HG02981 (cell line): ENCODE data around the gene CCDC7.
"Not testable (repeated sequence)": the region's sequence is repeated elsewhere in the genome, so short reads cannot be mapped to it uniquely, and the experiment has no call there.

Experiments
- ATAC-seq: cut with Tn5 transposase; IDR thresholded peaks from one replicate; pipeline ENCODE4 v1.9.1; 2021; ENCODE audit warnings: mild to moderate bottlenecking, moderate library complexity; ENCODE audit not compliant: unreplicated experiment

Gene CCDC7

GRCh38 chr10:32865170-32865569 lies 419.2 kb downstream of the CCDC7 start:
- ATAC-seq, result no peak

GRCh38 chr10:32877915-32878314 lies 432.0 kb downstream of the CCDC7 start:
- ATAC-seq, result no peak

- no peak for ATAC-seq
Observed at GRCh38 chr10:32878646-32879045, 432.7 kb downstream of the CCDC7 start.

GRCh38 chr10:32882076-32882475 lies 436.1 kb downstream of the CCDC7 start:
- no peak for ATAC-seq

DNA sequence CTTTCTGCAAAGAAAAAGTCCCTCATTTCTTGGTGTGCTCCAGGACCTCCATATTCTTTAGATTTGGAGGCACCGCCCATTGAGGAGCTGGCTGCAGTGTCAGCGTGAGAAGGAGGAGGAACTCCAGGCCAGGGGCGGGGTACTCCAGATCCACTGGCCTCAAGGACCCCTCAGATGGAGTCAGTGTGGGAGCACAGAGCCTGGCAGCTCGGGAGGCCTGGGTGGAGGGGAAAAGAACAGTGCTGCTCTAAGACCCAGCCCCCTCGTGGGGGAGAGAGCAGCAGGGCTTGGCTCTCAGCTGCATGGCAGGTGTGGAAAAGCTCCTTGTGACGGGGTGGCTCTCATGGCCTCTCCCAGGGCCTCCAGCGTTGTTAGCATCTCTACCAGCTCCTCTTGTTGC lies 441.5 kb downstream of the CCDC7 start:
- ATAC-seq, result no peak

GRCh38 chr10:32888161-32888927 lies 442.4 kb downstream of the CCDC7 start:
- no peak for ATAC-seq

DNA sequence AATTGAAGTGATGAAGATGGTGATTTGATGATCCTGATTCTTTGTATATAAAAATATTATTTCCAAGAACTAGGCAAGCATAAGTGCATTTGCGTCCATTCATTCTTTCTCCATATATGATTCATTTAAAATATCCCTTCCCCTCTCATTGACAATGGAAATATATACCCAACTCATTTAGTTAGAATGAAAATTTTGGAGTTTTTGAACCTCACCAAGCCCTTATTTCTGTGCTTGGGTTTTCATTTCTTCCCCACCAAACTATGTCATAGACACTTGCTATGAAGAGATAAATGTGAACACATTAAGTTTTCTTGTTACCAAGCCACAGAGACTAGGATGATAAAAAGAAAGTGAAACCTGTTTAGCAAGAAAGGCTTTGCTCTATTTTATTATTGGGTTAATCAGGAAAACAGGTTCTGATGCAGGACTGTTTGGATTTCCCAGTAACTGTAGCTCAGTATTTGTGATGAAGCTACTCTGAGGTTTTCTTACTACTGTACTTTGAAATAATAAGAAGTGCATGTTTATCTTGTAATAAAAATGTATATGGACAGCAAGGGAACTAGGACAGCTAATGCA lies 443.8 kb downstream of the CCDC7 start:
- ATAC-seq, result no peak

- ATAC-seq, result no peak
Observed at GRCh38 chr10:32890444-32890843, 444.5 kb downstream of the CCDC7 start.

GRCh38 chr10:32891261-32891660 lies 445.3 kb downstream of the CCDC7 start:
- ATAC-seq, result no peak

- ATAC-seq, result no peak
Observed at GRCh38 chr10:32893434-32893833, 447.5 kb downstream of the CCDC7 start.

GRCh38 chr10:32893916-32894664 lies 448.1 kb downstream of the CCDC7 start:
- no peak for ATAC-seq

DNA sequence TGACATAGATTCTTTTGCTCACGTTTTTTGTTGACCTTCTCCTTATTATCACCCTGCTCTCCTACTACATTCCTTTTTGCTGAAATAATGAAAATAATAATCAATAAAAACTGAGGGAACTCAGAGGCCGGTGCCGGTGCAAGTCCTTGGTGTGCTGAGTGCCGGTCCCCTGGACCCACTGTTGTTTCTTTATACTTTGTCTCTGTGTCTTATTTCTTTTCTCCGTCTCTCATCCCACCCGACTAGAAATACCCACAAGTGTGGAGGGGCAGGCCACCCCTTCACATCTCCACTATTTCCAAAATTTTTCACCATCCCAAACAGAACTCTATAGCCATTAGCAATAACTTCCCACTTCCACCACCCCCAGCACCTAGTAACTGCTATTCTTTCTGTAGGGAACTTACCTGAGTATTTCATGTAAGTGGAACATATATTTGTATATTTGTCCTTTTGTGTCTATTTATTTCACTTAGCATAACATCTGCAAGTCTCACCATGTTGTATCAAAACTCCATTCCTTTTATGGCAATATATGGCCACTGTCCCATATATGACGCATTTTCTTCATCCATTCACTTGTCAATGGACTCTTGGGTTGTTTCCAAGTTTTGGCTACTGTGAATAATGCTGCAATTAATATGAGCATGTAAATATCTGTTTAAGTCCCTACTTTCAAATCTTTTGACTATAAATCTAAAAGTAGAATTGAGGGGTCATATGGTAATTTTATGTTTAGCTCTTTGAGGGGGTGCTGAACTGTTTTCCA lies 449.4 kb downstream of the CCDC7 start:
- not testable (repeated sequence) for ATAC-seq

- ATAC-seq, result no peak
Observed at GRCh38 chr10:32901815-32902214, 455.9 kb downstream of the CCDC7 start.

DNA sequence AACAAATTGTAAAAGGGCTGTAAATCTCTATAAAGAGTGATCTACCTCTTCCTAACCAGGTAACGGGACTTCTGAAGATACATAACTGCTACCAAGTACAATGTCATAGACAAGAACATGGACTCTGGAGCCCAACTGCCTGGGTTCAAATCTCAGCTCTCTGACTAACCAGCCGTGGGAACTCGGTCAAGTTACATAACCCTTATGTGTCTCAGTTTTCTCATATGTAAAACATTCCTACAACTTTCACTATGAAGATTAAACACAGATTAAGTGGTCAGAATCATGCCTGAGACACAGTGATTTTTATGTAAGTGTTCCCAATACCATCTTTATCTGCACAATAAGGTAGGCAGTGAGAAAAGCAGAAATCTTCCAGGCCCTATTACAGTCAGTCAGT lies 459.5 kb downstream of the CCDC7 start:
- no peak for ATAC-seq

DNA sequence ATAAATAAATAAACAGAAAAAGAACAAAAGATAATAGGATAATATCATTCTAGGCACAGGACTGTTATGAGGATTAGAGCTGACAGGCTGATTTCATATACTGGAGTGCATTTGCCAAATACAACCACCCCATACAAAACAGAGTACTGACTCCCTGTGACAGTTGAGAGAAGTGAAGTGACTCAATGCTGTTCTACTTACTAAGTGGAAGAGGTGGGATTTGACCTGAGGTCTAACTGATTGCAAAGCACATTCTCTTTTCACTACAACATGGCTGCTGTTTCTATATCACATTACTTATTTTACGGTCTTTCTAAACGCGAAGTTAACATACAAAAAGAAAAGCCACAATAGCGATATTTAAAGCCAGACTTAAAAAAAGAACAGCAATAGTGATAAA lies 460.7 kb downstream of the CCDC7 start:
- no peak for ATAC-seq

DNA sequence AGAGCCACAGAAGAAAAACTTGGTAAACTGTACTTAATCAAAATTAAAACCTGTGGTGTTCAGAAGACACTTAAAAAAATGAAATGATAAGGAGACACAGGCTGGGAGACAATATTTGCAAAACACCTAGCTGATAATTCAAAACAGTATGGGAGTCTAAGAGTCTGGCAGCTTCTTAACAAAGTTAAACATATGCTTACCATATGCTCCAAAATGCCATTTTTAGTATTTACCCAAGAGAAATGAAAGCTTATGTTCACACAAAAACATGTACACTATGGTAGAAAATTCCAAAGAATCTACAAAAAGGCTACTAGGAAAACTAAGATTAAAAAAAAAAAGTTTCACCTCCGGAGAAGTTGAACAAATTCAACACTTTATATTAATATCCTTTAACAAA lies 463.5 kb downstream of the CCDC7 start:
- ATAC-seq, result no peak

GRCh38 chr10:32909970-32910369 lies 464.0 kb downstream of the CCDC7 start:
- ATAC-seq, result not testable (repeated sequence)

- ATAC-seq, result no peak
Observed at GRCh38 chr10:32911285-32912016, 465.5 kb downstream of the CCDC7 start.

GRCh38 chr10:32917817-32918216 lies 471.9 kb downstream of the CCDC7 start:
- not testable (repeated sequence) for ATAC-seq

GRCh38 chr10:32922170-32922569 lies 476.2 kb downstream of the CCDC7 start:
- no peak for ATAC-seq

GRCh38 chr10:32923134-32923533 lies 477.2 kb downstream of the CCDC7 start:
- no peak for ATAC-seq
